Hematopoietic multipotent progenitor cell treated with erythropoietin and hydrocortisone succinate and interleukin-3 and kit ligand, for 15 days (in vitro differentiated cells): ENCODE measurements around the gene HS3ST4.

ENCODE experiments used
- DNase-seq: peaks from one replicate; pipeline ENCODE4 v3.0.0-alpha.2; 2015; ENCODE audit warnings: low spot score

The HS3ST4 gene

GRCh38 chr16:25823891-25824290 is 132.1 kb downstream of the HS3ST4 start:
- DNase-seq = no peak

- no peak for DNase-seq
Measured at GRCh38 chr16:25827709-25828108, 135.9 kb downstream of the HS3ST4 start.

- DNase-seq = no peak
Measured at GRCh38 chr16:25828510-25828909, 136.8 kb downstream of the HS3ST4 start.

GRCh38 chr16:25832291-25832690 is 140.5 kb downstream of the HS3ST4 start:
- DNase-seq = no peak

- no peak for DNase-seq
Measured at GRCh38 chr16:25834101-25834500, 142.3 kb downstream of the HS3ST4 start.

GRCh38 chr16:25835126-25835525 is 143.4 kb downstream of the HS3ST4 start:
- DNase-seq = no peak

GRCh38 chr16:25838724-25839186 is 147.0 kb downstream of the HS3ST4 start:
- peak; percentile 55 for DNase-seq

GRCh38 chr16:25841761-25842160 is 150.0 kb downstream of the HS3ST4 start:
- no peak for DNase-seq

- no peak for DNase-seq
Measured at GRCh38 chr16:25845901-25846300, 154.1 kb downstream of the HS3ST4 start.

- no peak for DNase-seq
Measured at GRCh38 chr16:25854141-25854540, 162.4 kb downstream of the HS3ST4 start.

GRCh38 chr16:25855063-25855462 is 163.3 kb downstream of the HS3ST4 start:
- no peak for DNase-seq

GRCh38 chr16:25855818-25856217 is 164.1 kb downstream of the HS3ST4 start:
- DNase-seq = no peak

GRCh38 chr16:25859645-25860044 is 167.9 kb downstream of the HS3ST4 start:
- DNase-seq = no peak

GRCh38 chr16:25867041-25867440 is 175.3 kb downstream of the HS3ST4 start:
- no peak for DNase-seq

- DNase-seq = no peak
Measured at GRCh38 chr16:25868106-25868505, 176.3 kb downstream of the HS3ST4 start.

- no peak for DNase-seq
Measured at GRCh38 chr16:25868706-25869370, 177.1 kb downstream of the HS3ST4 start.

- no peak for DNase-seq
Measured at GRCh38 chr16:25872369-25873070, 180.8 kb downstream of the HS3ST4 start.

GRCh38 chr16:25874196-25874595 is 182.4 kb downstream of the HS3ST4 start:
- DNase-seq = no peak

GRCh38 chr16:25875956-25876598 is 184.3 kb downstream of the HS3ST4 start:
- no peak for DNase-seq

- no peak for DNase-seq
Measured at GRCh38 chr16:25877103-25877502, 185.3 kb downstream of the HS3ST4 start.

- DNase-seq = no peak
Measured at GRCh38 chr16:25886598-25886997, 194.8 kb downstream of the HS3ST4 start.

GRCh38 chr16:25888868-25889267 is 197.1 kb downstream of the HS3ST4 start:
- no peak for DNase-seq

- no peak for DNase-seq
Measured at GRCh38 chr16:25893332-25893731, 201.6 kb downstream of the HS3ST4 start.
